ENCODE measurements around the gene PCIF1. TPM values are rescaled to one million over a fixed set of nuclear protein-coding genes. Genes with fewer than 3 reads are reported as not detected.

Gene PCIF1
- total RNA-seq, 4 donors from 2014 or later, result 10.4 to 36.8 (median 16.4) TPM

DNA sequence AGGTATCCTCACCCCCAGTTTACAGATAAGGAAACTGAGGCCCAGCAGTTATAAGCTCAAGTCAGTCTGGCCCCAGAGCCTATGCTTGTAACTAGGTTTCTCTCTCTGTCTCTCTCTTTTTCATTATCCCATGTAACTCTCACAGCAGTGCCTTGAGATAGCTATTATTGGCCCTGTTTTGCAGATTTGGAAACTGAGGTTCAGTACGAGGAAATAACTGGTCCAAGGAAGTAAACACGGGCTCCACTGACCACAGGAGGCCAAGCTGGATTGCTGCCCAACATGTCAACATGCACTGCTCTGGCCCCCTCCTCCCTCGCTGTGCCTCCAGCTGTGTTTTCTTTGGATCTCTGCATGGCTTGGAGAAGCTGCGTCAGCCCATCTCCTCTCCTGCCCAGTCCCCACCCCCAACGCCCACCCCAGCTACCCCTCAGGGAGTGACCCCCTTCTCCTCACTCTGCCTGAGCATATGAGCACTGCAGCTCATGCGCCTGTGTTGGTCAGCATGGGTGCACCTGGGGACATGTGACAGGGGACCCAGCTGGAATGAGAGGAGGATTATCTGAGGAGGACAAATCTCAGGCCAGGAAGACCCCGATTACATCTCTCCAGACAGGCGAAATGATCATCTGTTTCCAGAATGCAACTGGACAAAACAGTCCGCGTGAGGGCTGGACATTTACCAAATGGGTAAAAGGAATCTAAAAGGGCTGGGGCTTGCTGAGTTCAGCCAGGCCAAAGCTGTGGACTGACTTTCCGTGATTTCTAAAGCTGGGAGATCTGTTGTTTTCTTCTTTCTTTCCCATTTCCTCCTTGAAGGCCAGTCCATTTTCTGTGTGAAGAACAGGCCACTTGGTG is 14.7 kb upstream of the PCIF1 start:
- no peak overlapping the region for H3K4me3 ChIP-seq
- H3K9me3 ChIP-seq, result no peaks in the 10 kb centered on the region
- peaks cover 8 to 68% (median 42%) of the 10 kb centered on the region in 3 donors for H3K4me1 ChIP-seq
- intact Hi-C loops (cut with DNase I), result no loop called here
- no peak for DNase-seq
- H3K27ac ChIP-seq, result peak overlapping the region; percentile 30 to 86 (median 62)
- H3K27me3 ChIP-seq, result no peaks in the 10 kb centered on the region
- TF ChIP-seq, protein P1, sequence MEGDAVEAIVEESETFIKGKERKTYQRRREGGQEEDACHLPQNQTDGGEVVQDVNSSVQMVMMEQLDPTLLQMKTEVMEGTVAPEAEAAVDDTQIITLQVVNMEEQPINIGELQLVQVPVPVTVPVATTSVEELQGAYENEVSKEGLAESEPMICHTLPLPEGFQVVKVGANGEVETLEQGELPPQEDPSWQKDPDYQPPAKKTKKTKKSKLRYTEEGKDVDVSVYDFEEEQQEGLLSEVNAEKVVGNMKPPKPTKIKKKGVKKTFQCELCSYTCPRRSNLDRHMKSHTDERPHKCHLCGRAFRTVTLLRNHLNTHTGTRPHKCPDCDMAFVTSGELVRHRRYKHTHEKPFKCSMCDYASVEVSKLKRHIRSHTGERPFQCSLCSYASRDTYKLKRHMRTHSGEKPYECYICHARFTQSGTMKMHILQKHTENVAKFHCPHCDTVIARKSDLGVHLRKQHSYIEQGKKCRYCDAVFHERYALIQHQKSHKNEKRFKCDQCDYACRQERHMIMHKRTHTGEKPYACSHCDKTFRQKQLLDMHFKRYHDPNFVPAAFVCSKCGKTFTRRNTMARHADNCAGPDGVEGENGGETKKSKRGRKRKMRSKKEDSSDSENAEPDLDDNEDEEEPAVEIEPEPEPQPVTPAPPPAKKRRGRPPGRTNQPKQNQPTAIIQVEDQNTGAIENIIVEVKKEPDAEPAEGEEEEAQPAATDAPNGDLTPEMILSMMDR (IDR thresholded peaks at IDR 0.05), result no peak
- no peak for TF ChIP-seq POLR2A (IDR thresholded peaks at IDR 0.05)
- 55 to 64% methylated on average over 7 of the region's 11 CpGs for WGBS, 2 donors
- no peaks in the 10 kb centered on the region for H3K36me3 ChIP-seq

DNA sequence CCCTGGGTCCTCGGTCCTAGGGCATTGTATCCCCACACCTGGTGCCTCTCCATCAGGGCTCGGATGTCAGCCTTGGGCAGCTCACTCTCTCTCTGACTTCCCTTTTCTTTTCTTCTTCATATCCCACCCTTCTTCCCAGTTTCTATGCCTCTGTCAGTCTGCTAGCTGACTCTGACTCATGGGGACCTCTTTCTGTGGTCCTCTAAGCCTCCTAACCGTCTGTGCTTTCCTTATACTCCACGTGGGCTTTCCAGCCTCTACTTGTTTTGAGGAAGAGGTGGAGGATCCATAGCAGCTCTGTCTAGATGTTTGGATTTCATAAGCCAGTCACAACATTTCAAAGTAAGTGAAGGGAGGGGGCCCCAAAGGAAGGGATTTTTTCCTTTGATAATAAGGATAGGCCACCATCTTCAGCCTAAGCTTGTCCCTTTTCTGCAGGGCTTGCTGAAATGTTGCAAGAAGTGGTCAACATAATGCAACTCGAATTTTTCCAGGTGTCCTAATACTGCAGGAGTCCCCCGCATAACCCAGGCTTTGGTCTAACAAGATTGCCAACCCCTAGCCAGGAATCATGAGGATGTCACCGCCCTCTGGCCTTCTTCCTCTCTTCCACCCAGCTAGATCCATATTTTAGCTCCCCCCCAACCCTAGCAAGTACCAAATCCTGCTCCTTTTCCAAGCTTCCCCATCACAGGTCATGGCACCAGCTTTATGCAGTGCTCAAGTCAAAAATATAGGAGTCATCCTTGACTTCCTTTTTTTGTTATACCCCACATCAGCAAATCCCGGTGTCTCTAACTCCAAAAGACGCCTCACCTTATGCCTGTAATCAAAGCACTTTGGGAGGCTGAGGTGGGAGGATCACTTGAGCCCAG is 13.8 kb upstream of the PCIF1 start:
- no peaks in the 10 kb centered on the region for H3K9me3 ChIP-seq
- H3K27me3 ChIP-seq, result no peaks in the 10 kb centered on the region
- TF ChIP-seq, protein P1 (IDR thresholded peaks at IDR 0.05), result no peak
- no peak for TF ChIP-seq POLR2A (IDR thresholded peaks at IDR 0.05)
- no peaks in the 10 kb centered on the region for H3K36me3 ChIP-seq
- H3K27ac ChIP-seq, result peak overlapping the region in 3 of 4 donors; percentile 62 to 86 (median 63)
- DNase-seq, result no peak
- peaks cover 12 to 77% (median 44%) of the 10 kb centered on the region in 3 donors for H3K4me1 ChIP-seq
- WGBS, 2 donors, result 64 to 65% methylated on average over 9 of the region's 9 CpGs
- intact Hi-C loops (cut with DNase I), result no loop called here
- H3K4me3 ChIP-seq, result no peak overlapping the region

DNA sequence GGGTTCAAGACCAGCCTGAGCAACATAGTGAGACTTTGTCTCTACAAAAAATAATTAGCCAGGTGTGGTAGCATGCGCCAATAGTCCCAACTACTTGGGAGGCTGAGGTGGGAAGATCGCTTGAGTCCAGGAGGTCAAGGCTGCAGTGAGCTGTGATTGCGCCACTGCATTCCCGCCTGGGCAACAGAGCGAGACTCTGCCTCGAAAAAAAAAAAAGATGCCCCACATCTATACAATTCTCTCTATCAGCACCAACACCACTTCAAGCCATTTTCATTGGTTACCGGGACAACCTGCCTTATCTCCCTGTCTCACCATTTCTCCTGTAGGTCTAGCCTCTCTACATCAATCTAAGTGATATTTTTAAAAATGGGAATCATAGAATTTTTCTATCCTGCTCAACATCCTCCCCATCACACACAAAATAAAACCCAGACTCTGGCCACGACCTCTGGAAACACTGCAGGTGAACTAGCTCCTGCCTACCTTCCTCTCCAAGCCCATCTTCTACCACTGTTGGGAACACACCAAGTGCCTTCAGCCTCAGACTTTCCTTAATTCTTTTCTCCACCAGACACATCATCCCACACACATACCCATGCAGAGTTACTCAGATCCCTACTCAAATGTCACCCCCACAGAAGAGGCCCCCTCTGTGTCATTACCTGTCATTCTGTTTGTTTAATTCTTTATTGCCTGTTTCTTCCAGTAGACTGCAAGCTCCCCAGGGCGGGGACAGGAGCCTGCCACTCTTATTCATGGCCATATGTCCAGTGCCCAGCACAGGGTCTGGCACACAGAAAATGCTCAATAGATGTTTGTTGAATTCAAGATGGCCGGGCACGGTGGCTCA is 12.9 kb upstream of the PCIF1 start:
- Histone ChIP-seq H3K27me3 (no peaks in the 10 kb centered on the region), H3K4me3 (no peak overlapping the region), H3K9me3 (no peaks in the 10 kb centered on the region), H3K36me3 (no peaks in the 10 kb centered on the region), H3K4me1 (peaks cover 12 to 78% (median 44%) of the 10 kb centered on the region in 3 donors), H3K27ac (peak overlapping the region in 1 of 4 donors; percentile 86)
- no peak for DNase-seq
- intact Hi-C loops (cut with DNase I), result no loop called here
- 77 to 81% methylated on average over 11 of the region's 11 CpGs for WGBS, 2 donors
- no peak for TF ChIP-seq POLR2A (IDR thresholded peaks at IDR 0.05)
- TF ChIP-seq, protein P1 (IDR thresholded peaks at IDR 0.05), result no peak

DNA sequence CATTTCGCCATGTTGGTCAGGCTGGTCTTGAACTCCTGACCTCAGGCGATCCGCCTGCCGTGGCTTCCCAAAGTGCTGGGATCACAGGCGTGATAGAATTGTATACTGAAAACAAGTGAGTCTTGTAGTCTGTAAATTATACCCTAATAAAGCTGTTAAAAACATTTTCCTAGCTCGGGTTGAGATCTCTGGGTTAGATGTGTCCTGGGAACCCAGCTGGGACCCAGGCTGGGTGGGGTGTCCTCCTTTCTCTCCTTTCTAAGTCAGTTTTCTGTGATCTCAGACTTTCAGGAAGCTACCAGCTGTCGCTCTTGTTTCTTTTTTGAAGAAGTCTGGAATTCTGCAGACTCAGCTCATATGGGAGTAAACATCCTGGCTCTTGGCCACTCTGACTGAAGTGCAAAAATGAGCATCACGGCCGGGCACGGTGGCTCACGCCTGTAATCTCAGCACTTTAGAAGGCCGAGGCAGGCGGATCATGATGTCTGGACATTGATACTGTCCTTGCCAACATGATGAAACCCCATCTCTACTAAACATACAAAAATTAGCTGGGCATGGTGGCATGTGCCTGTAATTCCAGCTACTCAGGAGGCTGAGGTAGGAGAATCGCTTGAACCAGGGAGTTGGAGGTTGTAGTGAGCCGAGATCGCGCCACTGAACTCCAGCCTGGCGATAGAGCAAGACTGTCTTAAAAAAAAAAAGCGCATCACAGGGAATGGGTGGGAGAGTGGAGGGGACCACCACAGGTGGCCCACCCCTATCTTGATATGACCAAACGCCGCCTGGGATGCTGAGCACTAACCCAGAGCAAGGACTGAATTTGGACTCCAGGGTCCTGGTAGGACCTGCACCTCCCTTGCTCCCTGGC is 9.9 kb upstream of the PCIF1 start:
- no peak for DNase-seq
- peak overlapping the region; percentile 28 to 71 (median 56) for H3K27ac ChIP-seq
- peaks cover 12 to 51% (median 28%) of the 10 kb centered on the region in 3 donors for H3K4me1 ChIP-seq
- peak overlapping the region in 1 of 4 donors; percentile 1 for H3K4me3 ChIP-seq
- H3K9me3 ChIP-seq, result no peaks in the 10 kb centered on the region
- no peaks in the 10 kb centered on the region for H3K36me3 ChIP-seq
- 50 to 55% methylated on average over 19 to 20 of the region's 21 CpGs for WGBS, 2 donors
- intact Hi-C loops (cut with DNase I), result no loop called here
- no peaks in the 10 kb centered on the region for H3K27me3 ChIP-seq
- TF ChIP-seq, protein P1 (IDR thresholded peaks at IDR 0.05), result no peak
- TF ChIP-seq POLR2A (IDR thresholded peaks at IDR 0.05), result no peak
